OCI-LY3 (cell line): ENCODE results near the gene CNTNAP2.

Experiments
- H2AFZ ChIP-seq: fragments of 200-600, 300-600 bp; shearing (Covaris generic); 2 replicates; pipeline ENCODE4 v1.6.0; 2014; ENCODE audit warnings: antibody characterized with exemption, low read depth, low read length
- H3K27ac ChIP-seq: fragments of 200-600, 300-600 bp; sonication (generic); 2 replicates; pipeline ENCODE4 v1.5.1; 2014; ENCODE audit warnings: mild to moderate bottlenecking, low read length, moderate library complexity, mixed read lengths
- H3K27me3 ChIP-seq: fragments of 200-600, 300-600 bp; sonication (generic); 2 replicates; pipeline ENCODE4 v1.6.1; 2014; ENCODE audit warnings: low read depth, low read length, mixed read lengths
- H3K36me3 ChIP-seq: fragments of 200-600, 300-600 bp; sonication (generic); replicated peaks from 2 replicates; pipeline ENCODE3; 2014; ENCODE audit warnings: low read depth, low read length, mixed read lengths
- H3K4me1 ChIP-seq: fragments of 300-600, 200-600 bp; sonication (generic); 2 replicates; pipeline ENCODE4 v1.6.1; 2014; ENCODE audit warnings: low read length, mixed read lengths
- H3K4me2 ChIP-seq: fragments of 200-600, 300-600 bp; sonication (generic); 2 replicates; pipeline ENCODE4 v1.6.1; 2014; ENCODE audit warnings: low read length, mixed read lengths
- H3K4me3 ChIP-seq: fragments of 300-600, 200-600 bp; sonication (generic); 2 replicates; pipeline ENCODE4 v1.5.1; 2014; ENCODE audit warnings: antibody characterized with exemption, mild to moderate bottlenecking, low read length, moderate library complexity
- H3K79me2 ChIP-seq: fragments of 300-600, 200-600 bp; shearing (Covaris generic); 2 replicates; pipeline ENCODE4 v1.6.1; 2014; ENCODE audit warnings: mild to moderate bottlenecking, low read length, mixed read lengths
- H3K9ac ChIP-seq: fragments of 300-600, 200-600 bp; shearing (Covaris generic); 2 replicates; pipeline ENCODE4 v1.6.0; 2014; ENCODE audit warnings: mild to moderate bottlenecking, low read length, moderate library complexity
- H3K9me3 ChIP-seq: fragments of 200-600, 300-600 bp; shearing (Covaris generic); 2 replicates; pipeline ENCODE4 v1.6.1; 2014; ENCODE audit warnings: low read length, mixed read lengths; ENCODE audit not compliant: insufficient read depth
- H4K20me1 ChIP-seq: fragments of 200-600, 300-600 bp; sonication (generic); 2 replicates; pipeline ENCODE4 v1.6.1; 2016; ENCODE audit warnings: low read length, mixed read lengths; ENCODE audit not compliant: insufficient read depth
- CTCF ChIP-seq: fragments of 200-600, 300-600 bp; sonication (generic); IDR thresholded peaks from 2 replicates; pipeline ENCODE4 v1.5.1; 2014; ENCODE audit warnings: antibody characterized with exemption, low read length, low read depth
- EZH2phosphoT487 ChIP-seq: fragments of 200-600 bp; shearing (Covaris generic); IDR thresholded peaks from 2 replicates; pipeline ENCODE4 v1.6.1; 2018; ENCODE audit warnings: antibody characterized with exemption, mixed run types, low read depth

Gene CNTNAP2

GRCh38 chr7:147436718-147437117 lies 1320.1 kb downstream of the CNTNAP2 start:
- Histone ChIP-seq H3K36me3 (no peaks in the 10 kb centered on the region), H3K4me3 (no peak overlapping the region), H3K9ac (no peak overlapping the region), H3K4me2 (no peak overlapping the region), H3K79me2 (no peaks in the 10 kb centered on the region), H3K27ac (no peak overlapping the region), H4K20me1 (no peaks in the 10 kb centered on the region), H3K27me3 (no peaks in the 10 kb centered on the region), H2AFZ (no peak overlapping the region), H3K4me1 (no peaks in the 10 kb centered on the region), H3K9me3 (peaks cover 3% of the 10 kb centered on the region; the same call in 1 of the 2 replicates)
- no peak for TF ChIP-seq CTCF
- TF ChIP-seq EZH2phosphoT487 = no peak

- no peak overlapping the region for H3K9ac ChIP-seq
- H3K27me3 ChIP-seq = no peaks in the 10 kb centered on the region
- TF ChIP-seq EZH2phosphoT487 = no peak
- no peak for TF ChIP-seq CTCF
- no peaks in the 10 kb centered on the region for H4K20me1 ChIP-seq
- no peaks in the 10 kb centered on the region for H3K4me1 ChIP-seq
- no peak overlapping the region for H3K27ac ChIP-seq
- no peaks in the 10 kb centered on the region for H3K79me2 ChIP-seq
- no peak overlapping the region for H3K4me2 ChIP-seq
- no peak overlapping the region for H3K4me3 ChIP-seq
- no peaks in the 10 kb centered on the region for H3K36me3 ChIP-seq
- no peak overlapping the region for H2AFZ ChIP-seq
- peaks cover 3% of the 10 kb centered on the region; the same call in 1 of the 2 replicates for H3K9me3 ChIP-seq
These were observed 1321.6 kb downstream of the CNTNAP2 start for GRCh38 chr7:147438216-147438615.

- H3K4me1 ChIP-seq = no peaks in the 10 kb centered on the region
- TF ChIP-seq EZH2phosphoT487 (no peak), CTCF (no peak)
These were observed 1327.3 kb downstream of the CNTNAP2 start for GRCh38 chr7:147443942-147444341.

GRCh38 chr7:147452816-147453215 lies 1336.2 kb downstream of the CNTNAP2 start:
- Histone ChIP-seq H4K20me1 (no peaks in the 10 kb centered on the region), H3K9me3 (no peaks in the 10 kb centered on the region), H2AFZ (no peak overlapping the region), H3K79me2 (no peaks in the 10 kb centered on the region), H3K4me2 (no peak overlapping the region), H3K27me3 (no peaks in the 10 kb centered on the region), H3K27ac (no peak overlapping the region), H3K9ac (no peak overlapping the region), H3K4me3 (no peak overlapping the region), H3K36me3 (no peaks in the 10 kb centered on the region), H3K4me1 (no peaks in the 10 kb centered on the region)
- TF ChIP-seq CTCF = no peak
- TF ChIP-seq EZH2phosphoT487 = no peak

More at GRCh38 chr7:147443942-147444341, 1327.3 kb downstream of the CNTNAP2 start:
- no peak overlapping the region for H3K4me2 ChIP-seq
- H3K79me2 ChIP-seq = no peaks in the 10 kb centered on the region
- no peak overlapping the region for H3K9ac ChIP-seq
- H3K27ac ChIP-seq = no peak overlapping the region
- no peaks in the 10 kb centered on the region for H3K36me3 ChIP-seq
- no peak overlapping the region for H3K4me3 ChIP-seq
- peaks cover 3% of the 10 kb centered on the region; the same call in 1 of the 2 replicates for H3K9me3 ChIP-seq
- H4K20me1 ChIP-seq = no peaks in the 10 kb centered on the region
- H3K27me3 ChIP-seq = no peaks in the 10 kb centered on the region
- H2AFZ ChIP-seq = no peak overlapping the region
